Measurements from ENCODE around the gene JCHAIN. TPM values are rescaled to one million over a fixed set of nuclear protein-coding genes. Genes with fewer than 3 reads are reported as not detected.

The JCHAIN gene
- total and polyA plus RNA-seq, 2 of the 13 experiments (the other 11 are each of a cell fraction or from before 2014, with no cell fraction given) = not detected

DNA sequence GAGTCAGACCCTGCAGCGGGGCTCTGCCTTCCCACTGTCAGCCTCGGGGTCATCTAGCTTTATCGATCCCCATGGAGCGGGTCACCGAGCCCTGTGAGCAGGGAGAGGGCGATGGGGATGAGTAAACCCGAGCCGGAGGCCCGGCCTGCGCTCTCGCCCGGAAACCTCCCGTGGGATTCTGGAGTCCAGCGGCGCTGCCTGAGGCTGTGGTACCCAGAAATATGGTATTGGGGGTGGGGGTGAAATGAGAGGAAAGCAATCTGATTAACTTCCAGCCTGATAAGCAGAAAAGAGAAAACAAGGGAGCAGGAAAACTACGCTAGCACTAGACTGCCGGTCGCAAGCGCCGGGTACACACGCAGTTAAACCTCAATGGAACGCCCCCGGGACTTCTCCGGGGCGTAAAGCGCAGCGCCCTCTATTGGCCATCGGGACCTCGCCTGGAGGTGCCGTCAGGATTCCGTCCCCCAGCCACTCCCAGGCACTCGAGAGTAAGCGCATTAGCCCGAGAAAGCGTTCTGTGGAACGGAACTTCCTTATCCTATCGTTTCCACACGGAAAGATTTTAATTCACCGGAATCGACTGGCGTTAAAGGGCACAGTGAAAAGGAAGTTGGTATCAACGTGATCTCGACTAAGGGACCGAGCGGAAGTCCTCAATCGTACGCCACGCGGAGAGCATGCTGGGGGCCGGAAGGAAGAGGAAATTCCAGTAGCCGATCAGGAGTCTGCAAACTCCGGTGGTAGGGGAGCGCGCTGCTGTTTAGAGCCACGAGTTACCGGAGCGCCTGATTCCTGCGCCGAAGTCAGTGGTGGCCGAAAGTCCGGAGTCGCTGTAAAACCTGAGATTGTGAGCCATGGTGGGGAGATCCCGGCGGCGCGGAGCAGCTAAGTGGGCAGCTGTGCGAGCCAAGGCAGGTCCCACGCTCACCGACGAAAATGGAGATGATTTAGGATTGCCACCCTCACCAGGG, 21.8 kb upstream of the JCHAIN start, which contains the start of gene UTP3 (continued):
- TF ChIP-seq, protein P1, sequence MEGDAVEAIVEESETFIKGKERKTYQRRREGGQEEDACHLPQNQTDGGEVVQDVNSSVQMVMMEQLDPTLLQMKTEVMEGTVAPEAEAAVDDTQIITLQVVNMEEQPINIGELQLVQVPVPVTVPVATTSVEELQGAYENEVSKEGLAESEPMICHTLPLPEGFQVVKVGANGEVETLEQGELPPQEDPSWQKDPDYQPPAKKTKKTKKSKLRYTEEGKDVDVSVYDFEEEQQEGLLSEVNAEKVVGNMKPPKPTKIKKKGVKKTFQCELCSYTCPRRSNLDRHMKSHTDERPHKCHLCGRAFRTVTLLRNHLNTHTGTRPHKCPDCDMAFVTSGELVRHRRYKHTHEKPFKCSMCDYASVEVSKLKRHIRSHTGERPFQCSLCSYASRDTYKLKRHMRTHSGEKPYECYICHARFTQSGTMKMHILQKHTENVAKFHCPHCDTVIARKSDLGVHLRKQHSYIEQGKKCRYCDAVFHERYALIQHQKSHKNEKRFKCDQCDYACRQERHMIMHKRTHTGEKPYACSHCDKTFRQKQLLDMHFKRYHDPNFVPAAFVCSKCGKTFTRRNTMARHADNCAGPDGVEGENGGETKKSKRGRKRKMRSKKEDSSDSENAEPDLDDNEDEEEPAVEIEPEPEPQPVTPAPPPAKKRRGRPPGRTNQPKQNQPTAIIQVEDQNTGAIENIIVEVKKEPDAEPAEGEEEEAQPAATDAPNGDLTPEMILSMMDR (CRISPR knock-in tag; IDR thresholded peaks at IDR 0.05) = peak; percentile 98
- TF ChIP-seq NR3C1 (CRISPR knock-in tag; IDR thresholded peaks at IDR 0.05) (no peak), ARNTL (CRISPR knock-in tag; IDR thresholded peaks at IDR 0.05) (peak; percentile 89), ISX (CRISPR knock-in tag; conservative IDR thresholded peaks at IDR 0.05) (no peak), NR2F6 (IDR thresholded peaks at IDR 0.05) (peak; percentile 36), NR2F6 (CRISPR knock-in tag; IDR thresholded peaks at IDR 0.05) (peak; percentile 68; the same call in 1 of the 2 replicates), SP5 (CRISPR knock-in tag; IDR thresholded peaks at IDR 0.05; ENCODE audit: borderline replicate concordance, low read depth) (0 out of 2 replicates have a peak, but pooled peaks have one; percentile 26), ZNF652 (CRISPR knock-in tag; IDR thresholded peaks at IDR 0.05; ENCODE audit: borderline replicate concordance, low read depth) (peak; percentile 77; the same call in 1 of the 2 replicates)
- TF ChIP-seq, protein P2, sequence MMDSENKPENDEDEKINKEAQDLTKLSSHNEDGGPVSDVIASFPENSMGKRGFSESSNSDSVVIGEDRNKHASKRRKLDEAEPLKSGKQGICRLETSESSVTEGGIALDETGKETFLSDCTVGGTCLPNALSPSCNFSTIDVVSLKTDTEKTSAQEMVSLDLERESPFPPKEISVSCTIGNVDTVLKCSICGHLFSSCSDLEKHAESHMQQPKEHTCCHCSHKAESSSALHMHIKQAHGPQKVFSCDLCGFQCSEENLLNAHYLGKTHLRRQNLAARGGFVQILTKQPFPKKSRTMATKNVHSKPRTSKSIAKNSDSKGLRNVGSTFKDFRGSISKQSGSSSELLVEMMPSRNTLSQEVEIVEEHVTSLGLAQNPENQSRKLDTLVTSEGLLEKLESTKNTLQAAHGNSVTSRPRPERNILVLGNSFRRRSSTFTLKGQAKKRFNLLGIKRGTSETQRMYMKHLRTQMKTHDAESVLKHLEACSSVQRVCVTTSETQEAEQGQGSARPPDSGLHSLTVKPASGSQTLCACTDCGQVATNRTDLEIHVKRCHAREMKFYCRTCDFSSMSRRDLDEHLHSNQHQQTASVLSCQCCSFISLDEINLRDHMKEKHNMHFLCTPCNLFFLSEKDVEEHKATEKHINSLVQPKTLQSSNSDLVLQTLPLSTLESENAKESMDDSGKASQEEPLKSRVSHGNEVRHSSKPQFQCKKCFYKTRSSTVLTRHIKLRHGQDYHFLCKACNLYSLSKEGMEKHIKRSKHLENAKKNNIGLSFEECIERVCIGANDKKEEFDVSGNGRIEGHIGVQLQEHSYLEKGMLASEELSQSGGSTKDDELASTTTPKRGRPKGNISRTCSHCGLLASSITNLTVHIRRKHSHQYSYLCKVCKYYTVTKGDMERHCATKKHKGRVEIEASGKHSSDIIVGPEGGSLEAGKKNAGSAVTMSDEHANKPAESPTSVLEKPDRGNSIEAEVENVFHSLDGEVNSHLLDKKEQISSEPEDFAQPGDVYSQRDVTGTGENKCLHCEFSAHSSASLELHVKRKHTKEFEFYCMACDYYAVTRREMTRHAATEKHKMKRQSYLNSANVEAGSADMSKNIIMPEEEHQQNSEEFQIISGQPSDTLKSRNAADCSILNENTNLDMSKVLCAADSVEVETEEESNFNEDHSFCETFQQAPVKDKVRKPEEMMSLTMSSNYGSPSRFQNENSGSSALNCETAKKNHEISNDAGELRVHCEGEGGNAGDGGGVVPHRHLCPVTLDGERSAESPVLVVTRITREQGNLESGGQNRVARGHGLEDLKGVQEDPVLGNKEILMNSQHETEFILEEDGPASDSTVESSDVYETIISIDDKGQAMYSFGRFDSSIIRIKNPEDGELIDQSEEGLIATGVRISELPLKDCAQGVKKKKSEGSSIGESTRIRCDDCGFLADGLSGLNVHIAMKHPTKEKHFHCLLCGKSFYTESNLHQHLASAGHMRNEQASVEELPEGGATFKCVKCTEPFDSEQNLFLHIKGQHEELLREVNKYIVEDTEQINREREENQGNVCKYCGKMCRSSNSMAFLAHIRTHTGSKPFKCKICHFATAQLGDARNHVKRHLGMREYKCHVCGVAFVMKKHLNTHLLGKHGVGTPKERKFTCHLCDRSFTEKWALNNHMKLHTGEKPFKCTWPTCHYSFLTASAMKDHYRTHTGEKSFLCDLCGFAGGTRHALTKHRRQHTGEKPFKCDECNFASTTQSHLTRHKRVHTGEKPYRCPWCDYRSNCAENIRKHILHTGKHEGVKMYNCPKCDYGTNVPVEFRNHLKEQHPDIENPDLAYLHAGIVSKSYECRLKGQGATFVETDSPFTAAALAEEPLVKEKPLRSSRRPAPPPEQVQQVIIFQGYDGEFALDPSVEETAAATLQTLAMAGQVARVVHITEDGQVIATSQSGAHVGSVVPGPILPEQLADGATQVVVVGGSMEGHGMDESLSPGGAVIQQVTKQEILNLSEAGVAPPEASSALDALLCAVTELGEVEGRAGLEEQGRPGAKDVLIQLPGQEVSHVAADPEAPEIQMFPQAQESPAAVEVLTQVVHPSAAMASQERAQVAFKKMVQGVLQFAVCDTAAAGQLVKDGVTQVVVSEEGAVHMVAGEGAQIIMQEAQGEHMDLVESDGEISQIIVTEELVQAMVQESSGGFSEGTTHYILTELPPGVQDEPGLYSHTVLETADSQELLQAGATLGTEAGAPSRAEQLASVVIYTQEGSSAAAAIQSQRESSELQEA (CRISPR knock-in tag; IDR thresholded peaks at IDR 0.05; ENCODE audit: not compliant biosample characterization) = no peak
- TF ChIP-seq, protein P3, sequence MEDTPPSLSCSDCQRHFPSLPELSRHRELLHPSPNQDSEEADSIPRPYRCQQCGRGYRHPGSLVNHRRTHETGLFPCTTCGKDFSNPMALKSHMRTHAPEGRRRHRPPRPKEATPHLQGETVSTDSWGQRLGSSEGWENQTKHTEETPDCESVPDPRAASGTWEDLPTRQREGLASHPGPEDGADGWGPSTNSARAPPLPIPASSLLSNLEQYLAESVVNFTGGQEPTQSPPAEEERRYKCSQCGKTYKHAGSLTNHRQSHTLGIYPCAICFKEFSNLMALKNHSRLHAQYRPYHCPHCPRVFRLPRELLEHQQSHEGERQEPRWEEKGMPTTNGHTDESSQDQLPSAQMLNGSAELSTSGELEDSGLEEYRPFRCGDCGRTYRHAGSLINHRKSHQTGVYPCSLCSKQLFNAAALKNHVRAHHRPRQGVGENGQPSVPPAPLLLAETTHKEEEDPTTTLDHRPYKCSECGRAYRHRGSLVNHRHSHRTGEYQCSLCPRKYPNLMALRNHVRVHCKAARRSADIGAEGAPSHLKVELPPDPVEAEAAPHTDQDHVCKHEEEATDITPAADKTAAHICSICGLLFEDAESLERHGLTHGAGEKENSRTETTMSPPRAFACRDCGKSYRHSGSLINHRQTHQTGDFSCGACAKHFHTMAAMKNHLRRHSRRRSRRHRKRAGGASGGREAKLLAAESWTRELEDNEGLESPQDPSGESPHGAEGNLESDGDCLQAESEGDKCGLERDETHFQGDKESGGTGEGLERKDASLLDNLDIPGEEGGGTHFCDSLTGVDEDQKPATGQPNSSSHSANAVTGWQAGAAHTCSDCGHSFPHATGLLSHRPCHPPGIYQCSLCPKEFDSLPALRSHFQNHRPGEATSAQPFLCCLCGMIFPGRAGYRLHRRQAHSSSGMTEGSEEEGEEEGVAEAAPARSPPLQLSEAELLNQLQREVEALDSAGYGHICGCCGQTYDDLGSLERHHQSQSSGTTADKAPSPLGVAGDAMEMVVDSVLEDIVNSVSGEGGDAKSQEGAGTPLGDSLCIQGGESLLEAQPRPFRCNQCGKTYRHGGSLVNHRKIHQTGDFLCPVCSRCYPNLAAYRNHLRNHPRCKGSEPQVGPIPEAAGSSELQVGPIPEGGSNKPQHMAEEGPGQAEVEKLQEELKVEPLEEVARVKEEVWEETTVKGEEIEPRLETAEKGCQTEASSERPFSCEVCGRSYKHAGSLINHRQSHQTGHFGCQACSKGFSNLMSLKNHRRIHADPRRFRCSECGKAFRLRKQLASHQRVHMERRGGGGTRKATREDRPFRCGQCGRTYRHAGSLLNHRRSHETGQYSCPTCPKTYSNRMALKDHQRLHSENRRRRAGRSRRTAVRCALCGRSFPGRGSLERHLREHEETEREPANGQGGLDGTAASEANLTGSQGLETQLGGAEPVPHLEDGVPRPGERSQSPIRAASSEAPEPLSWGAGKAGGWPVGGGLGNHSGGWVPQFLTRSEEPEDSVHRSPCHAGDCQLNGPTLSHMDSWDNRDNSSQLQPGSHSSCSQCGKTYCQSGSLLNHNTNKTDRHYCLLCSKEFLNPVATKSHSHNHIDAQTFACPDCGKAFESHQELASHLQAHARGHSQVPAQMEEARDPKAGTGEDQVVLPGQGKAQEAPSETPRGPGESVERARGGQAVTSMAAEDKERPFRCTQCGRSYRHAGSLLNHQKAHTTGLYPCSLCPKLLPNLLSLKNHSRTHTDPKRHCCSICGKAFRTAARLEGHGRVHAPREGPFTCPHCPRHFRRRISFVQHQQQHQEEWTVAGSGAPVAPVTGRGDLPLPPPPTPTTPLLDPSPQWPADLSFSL (CRISPR knock-in tag; IDR thresholded peaks at IDR 0.05) = no peak
- TF ChIP-seq, protein P4, sequence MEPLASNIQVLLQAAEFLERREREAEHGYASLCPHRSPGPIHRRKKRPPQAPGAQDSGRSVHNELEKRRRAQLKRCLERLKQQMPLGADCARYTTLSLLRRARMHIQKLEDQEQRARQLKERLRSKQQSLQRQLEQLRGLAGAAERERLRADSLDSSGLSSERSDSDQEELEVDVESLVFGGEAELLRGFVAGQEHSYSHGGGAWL (CRISPR knock-in tag; IDR thresholded peaks at IDR 0.05) = peak; percentile 42
